Measurements from ENCODE around the gene ZMYND8.

DNA sequence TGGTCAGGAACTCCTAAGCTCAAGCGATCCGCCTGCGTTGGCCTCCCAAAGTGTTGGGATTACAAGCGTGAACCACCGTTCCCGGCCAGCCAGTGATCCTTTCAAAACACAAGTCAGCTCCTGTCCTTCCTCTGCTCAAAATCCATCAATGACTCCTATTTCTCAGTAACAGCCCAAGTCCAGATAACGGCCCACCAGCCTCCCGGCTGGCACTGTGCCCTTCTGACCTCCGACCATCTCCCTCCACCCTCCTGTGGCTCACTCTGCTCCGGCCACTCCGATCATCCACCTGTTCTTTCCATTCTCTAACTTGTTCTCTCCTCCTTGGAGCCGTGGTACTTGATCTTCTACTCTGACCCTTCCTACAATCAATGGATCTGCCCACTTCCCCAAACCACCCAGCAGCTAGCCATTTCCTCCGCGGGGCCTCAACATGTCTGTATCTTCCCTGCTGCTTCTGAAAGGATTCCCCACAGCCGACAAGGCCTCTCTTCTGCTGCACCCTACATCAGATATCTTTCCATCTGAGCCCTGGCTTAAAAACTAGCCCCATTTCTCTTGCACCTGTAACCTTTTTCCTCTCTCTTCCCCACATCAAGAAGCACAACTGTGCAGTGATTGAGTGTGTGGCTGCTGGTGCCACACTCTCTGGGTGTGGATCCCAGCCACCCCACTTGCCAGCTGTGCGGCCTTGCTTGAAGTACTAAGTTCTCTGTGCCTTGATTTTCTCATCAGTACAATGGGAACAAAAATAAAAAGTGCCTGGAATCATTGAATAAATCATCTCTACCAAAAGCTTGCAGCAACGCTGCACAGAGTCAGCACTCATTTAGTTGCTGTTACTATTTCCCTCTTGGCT lies 6.1 kb upstream of the ZMYND8 start:
- TF ChIP-seq, protein P1, sequence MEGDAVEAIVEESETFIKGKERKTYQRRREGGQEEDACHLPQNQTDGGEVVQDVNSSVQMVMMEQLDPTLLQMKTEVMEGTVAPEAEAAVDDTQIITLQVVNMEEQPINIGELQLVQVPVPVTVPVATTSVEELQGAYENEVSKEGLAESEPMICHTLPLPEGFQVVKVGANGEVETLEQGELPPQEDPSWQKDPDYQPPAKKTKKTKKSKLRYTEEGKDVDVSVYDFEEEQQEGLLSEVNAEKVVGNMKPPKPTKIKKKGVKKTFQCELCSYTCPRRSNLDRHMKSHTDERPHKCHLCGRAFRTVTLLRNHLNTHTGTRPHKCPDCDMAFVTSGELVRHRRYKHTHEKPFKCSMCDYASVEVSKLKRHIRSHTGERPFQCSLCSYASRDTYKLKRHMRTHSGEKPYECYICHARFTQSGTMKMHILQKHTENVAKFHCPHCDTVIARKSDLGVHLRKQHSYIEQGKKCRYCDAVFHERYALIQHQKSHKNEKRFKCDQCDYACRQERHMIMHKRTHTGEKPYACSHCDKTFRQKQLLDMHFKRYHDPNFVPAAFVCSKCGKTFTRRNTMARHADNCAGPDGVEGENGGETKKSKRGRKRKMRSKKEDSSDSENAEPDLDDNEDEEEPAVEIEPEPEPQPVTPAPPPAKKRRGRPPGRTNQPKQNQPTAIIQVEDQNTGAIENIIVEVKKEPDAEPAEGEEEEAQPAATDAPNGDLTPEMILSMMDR (IDR thresholded peaks at IDR 0.05) = no peak
- TF ChIP-seq POLR2A (IDR thresholded peaks at IDR 0.05) = no peak

All from testis (tissue), 2 donors.